Choroid plexus epithelial cell (primary cell): ENCODE measurements around the gene NUAK1.

Experiments used
- DNase-seq: peaks from one replicate; pipeline ENCODE4 v3.0.0-alpha.2; 2010; ENCODE audit warnings: low read depth
- H3K4me3 ChIP-seq: 2 replicates; pipeline ENCODE4 v1.5.1; 2011; ENCODE audit warnings: low read depth, mild to moderate bottlenecking, control low read depth, low read length, moderate library complexity
- CTCF ChIP-seq: conservative IDR thresholded peaks from 2 replicates; pipeline ENCODE4 v1.5.1; 2011; ENCODE audit warnings: low read depth, mild to moderate bottlenecking, control low read depth, inconsistent platforms, low read length, moderate library complexity

NUAK1 gene

GRCh38 chr12:106115440-106115839 is 23.3 kb downstream of the NUAK1 start:
- DNase-seq, result no peak
- no peak overlapping the region for H3K4me3 ChIP-seq
- no peak for TF ChIP-seq CTCF

GRCh38 chr12:106114447-106115068 is 24.2 kb downstream of the NUAK1 start:
- TF ChIP-seq CTCF, result no peak
- no peak for DNase-seq
- no peak overlapping the region for H3K4me3 ChIP-seq

- TF ChIP-seq CTCF, result no peak
- no peak overlapping the region for H3K4me3 ChIP-seq
- DNase-seq, result no peak
Observed at GRCh38 chr12:106113824-106114446, 24.8 kb downstream of the NUAK1 start.

GRCh38 chr12:106113446-106113823 is 25.3 kb downstream of the NUAK1 start:
- TF ChIP-seq CTCF, result no peak
- DNase-seq, result no peak
- no peak overlapping the region for H3K4me3 ChIP-seq

GRCh38 chr12:106113042-106113441 is 25.7 kb downstream of the NUAK1 start:
- no peak overlapping the region for H3K4me3 ChIP-seq
- no peak for TF ChIP-seq CTCF
- DNase-seq, result peak; percentile 66

GRCh38 chr12:106112145-106112821 is 26.5 kb downstream of the NUAK1 start:
- no peak for TF ChIP-seq CTCF
- no peak for DNase-seq
- no peak overlapping the region for H3K4me3 ChIP-seq
